NCI-H526 (cell line): ENCODE results near the gene ADAMTS2.

Source experiments
- DNase-seq, 2 experiments: peaks; one replicate each; lab custom pipeline; 2025; lab: John Stamatoyannopoulos, UW

ADAMTS2 gene

DNA sequence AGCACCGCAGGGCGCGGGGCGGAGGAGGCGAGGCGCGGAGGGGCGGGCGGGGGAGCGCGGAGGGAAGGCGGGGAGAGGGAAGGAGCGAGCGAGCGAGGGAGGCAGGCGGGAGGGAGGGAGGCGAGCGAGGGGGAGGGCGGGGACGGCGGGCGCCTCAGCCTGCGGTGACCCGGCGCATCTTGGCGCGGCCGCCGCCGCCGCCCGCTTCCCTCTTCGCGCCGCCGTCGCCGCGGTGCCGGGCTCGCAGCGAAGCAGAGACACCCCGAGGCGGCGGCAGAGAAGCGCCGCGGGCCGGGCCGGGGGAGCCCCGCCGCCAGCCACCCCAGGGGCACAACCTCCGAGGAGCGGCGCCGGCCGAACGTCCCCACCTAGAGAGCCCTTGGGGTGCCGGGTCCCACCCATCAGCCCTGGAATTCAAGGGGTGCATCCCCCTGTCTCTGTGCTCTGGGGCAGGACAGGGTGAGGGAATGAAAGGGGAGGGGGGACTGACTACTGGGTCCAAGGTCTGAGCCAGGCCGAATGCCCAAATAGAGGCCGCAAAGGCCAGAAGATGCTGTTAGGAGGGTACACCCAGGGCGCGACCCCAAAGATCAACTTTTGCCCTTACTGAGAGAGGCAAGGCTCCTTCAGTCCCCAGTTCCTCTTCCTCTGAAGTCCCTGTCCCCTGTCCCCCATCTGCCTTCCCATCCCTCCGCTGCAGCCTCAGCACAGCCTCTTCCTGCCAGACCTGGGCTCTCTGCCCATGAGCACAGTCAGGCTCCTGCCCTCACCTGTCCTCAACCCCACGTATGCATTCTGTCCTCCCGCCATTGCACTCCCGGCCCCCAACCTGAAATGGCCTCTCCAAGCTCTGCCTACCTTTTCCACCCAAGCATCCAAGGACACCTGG, at the start of gene ADAMTS2:
TSS of gene ADAMTS2 (minus strand) at position 29 of the 889 bp plus-strand sequence. CDS start 133 bp downstream, outside the sequence.
- DNase-seq = peak in 1 of 2 experiments; percentile 58

DNA sequence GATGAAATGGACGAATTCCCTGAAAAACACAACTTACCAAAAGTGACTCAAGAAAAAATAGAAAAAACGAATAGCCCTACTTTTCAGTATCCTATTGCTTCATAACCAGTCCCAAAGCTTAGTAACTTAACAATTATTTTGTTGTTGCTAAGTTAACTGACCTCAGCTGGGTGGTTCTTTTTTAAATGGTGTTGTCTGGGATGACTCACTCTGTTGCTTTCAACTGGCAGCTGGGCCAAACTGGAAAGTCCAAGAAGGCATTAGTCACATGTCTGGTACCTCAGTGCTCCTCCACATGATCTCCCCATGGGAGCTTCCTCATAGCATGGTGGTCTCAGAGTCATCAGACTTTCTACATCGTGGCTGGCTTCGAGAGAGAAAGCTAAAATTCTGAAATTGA, 47.8 kb upstream of the ADAMTS2 start:
- no peak for DNase-seq

DNA sequence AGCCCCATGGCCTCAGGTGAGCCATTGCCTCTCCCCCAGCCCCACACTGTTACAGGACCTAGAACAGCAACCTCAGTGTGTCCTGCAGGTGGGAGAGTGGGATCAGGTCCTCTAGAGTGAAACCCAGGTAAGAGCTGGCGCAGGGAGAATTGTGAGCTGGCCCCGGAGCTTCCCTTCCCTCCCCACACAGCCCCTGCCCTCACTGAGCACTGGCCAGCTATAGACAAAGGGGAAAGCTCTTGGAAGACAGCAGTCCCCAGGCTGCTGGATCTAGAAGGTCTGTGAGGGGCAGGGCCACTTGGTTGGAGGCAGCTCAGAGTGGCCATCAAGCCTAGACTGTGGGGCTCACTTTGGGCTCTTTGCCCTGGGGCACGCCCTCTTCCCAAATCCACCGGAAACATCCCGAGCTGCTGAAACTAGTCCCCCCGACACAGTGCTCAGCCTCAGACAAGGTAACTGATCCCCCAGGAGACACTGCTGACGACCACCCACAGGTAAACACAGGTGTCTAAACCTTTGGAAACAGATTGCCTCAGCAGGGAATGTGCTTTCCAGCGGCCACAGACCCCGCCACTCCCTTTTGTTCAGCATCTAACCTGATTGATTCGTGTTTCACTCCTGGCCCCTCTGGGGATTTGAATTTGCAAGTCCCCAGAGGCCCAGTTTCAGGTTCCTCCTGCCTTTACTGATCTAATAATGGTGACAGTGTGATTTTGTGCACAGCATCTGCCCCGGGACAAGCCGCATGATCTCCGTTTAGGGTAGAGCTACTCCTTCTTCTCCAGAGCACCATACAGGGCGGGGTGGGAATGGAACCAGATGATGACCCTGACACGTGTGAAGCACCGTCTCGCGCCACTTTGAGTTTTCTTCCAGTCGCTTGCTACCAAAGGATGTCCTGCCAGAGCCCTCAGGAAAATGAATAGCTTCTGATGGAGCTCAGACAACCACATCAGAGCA, 42.2 kb upstream of the ADAMTS2 start:
- peak in 1 of 2 experiments; percentile 21 for DNase-seq

DNA sequence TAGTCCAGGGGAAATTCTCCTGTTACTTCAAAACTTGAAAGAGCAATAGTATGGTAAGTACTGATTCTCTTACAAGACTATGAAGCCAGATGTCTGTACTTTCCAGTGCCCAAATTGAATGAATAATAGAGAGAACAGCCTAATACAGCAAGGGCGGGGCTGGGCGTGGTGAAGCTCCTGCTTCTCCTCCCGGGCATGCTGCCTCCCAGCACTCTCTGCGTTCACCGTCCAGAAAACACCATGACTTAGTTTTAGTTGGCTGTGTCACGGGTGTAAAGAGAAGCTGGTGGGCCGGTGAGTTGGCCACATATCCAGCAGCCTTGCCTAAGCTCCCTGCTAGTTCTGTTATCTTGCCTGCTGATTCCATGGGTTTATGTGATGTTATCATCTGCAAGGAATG, 40.7 kb upstream of the ADAMTS2 start:
- DNase-seq = no peak

DNA sequence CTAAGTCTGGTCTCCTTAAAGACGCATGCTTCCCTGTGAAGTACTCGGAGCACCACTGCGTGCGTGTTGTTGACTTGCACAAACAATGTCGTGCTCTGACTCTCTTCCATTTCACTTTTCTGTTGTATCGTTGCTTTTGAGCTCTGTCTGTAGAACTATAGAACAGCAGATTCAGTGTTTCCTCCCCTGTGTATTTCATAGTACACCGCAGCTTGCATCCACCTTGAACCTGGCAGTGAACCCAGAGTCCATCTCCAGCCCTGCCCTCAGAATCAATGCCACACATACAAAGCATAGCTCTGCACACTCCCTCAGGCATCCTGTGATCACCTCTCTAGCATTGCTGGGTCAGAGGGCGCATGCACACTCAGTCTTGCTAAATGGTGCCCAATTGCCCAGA, 37.2 kb upstream of the ADAMTS2 start:
- DNase-seq = no peak

DNA sequence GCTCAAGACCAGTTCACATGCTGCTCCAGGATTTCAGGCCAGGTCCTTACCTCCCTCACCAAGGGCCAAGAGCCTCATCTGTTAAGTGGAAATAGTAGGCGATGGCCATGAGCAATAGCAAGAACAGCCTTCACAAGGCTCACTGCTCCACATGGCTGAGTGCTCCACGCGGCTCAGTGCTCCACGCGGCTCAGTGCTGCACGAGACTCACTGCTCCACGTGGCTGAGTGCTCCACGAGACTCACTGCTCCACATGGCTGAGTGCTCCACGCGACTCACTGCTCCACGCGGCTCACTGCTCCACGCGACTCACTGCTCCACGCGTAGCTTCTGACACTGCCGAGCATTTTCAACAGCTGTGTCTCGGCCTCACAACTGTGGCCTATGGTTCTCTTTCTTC, 36.4 kb upstream of the ADAMTS2 start:
- no peak for DNase-seq

DNA sequence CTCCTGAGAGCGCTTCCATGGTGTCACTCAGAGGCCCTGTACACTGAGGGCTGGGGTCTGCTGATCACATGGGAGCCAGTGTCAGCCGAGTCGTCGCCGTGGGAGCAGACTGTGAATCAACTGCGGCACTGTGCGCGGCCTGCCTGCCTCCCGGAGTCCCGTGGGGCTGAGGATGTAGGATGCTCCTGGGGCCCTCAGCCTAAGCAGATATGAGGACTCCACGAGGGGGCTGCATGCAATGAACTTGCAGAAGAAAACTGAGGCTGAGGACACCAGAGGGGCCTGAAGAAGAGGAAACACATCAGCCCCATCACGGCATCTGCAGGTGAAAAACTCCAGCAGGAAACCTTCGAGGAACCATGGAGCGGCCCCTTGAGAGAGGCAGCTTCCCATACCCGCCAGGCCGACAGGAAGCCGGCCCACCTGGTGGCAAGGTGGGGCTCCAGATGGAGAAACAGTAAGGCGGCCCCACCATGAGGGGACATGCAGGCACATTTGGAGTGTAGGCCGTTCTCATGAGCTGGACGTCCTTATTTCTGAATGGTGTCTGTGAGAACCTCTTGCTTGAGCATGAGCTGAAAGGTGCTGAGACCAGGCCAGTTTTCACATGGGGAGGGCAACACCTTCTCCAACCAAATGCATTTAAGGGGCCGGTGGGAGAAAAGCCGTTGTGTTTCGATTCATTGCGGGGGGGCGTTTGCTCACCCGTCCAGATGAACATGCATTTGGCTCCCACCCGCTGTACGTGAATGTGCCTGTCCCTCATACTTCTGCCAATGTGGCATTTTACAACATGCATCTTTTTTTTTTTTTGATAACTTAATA, 35.2 kb upstream of the ADAMTS2 start:
- DNase-seq = no peak

DNA sequence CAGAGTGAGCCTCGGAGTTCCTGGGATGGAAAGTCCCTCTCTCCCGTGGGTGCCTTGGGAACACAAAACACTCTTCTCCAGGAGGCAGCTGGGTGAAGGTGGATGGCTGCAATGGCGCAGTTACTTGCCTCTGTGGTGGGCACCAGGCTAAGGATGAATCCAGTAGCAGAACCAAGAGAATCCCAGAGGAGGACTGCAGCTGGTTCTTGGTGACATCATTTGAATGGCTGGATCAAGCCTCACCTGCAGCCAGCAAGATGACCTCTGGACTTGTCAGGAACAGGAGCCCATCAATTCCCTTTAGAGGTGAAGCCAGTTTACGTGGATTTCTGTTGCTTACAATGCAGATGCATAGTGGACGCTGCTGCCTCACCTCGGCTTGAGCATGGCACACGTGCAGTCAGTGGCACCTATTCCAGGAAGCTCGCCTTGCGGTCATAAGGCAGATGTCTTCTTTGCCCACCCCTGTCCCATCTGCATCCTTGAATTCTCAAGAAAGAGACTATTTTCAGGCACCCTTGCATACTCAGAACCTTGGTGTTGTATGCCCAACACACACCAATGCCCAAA, 34.1 kb upstream of the ADAMTS2 start:
- no peak for DNase-seq

DNA sequence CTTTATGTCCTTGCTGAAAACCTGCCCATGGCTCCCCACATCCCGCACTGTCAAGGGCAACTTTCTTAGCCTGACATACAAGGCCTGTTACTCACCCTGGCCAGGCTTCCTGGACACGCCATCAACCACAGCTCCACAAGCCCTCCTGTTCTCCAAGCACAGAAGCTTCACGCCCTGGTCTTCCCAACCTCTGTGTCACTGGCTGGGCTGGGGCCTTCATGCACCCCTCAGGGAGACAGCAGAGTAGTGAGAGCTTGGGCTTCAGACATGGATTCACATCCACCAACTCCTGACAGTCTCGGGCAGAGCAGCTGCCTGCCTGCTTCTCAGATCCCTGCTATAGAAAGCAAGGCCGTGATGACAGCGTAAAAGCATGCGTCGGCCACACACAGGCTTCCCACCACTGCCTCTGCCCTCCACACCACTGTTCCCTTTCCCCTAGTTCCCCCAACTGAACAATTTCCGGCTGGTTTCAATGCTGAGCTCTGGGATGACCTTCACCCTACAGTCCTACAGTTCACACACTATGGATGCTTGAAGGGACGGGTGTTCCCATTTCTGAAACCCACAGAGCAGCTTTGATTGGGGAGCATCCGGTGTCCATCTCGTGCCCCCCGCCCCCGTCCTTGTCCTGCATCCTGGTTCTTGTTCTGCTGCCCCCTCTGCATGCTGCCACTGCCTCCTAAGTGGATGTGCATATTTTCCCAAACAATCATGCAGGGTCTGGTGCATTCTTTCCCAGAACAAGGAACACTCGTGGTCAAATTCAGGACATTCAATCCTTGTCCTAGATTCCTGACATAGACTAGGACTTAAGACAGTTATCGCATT, 33.4 kb upstream of the ADAMTS2 start:
- DNase-seq = no peak

DNA sequence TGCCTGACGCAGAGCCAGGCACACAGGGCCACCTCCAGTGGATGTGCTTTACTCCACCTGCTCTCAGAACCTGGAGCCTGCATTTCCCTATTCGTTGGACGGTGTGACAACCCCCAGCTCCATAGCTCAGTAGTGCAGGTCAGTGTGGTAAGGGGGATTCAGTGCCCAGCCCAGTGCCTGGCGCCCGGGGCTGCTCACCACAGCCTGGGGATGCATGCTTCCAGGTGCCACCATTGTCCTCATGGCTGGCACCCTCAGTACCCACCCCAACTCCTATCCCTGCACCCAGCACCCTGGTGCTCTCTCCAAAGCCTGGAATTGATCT, 32.8 kb upstream of the ADAMTS2 start:
- no peak for DNase-seq

DNA sequence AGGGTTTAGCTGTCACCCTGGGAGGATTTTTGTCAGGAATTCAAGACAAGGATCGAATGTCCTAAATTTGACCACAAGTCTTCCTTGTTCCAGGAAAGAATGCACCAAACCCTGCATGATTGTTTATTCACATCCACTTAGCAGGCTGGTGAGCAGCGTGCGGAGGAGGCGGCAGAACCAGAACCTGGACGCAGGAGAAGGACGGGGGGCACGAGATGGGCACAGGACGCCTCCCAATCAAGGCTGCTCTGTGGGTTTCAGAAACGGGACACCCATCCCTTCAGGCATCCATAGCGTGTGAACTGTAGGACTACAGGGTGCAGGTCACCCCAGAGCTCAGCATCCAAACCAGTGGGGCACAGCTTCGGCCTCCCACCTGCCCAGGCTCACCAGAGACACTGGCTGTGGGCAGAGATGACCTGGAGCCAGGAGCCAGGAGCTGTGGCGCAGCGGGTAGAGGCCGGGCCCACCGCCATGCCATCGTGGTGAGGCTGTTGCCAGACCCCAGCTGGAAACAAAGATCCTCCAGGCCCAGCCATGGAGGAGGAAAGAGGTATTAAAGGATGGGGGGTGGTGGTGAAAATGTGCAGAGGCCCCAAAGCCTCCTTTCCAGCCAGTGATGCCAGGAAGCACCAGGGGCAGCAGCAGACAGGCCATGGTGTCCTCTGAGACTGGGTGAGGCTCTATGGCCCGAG, 32.3 kb upstream of the ADAMTS2 start:
- no peak for DNase-seq

DNA sequence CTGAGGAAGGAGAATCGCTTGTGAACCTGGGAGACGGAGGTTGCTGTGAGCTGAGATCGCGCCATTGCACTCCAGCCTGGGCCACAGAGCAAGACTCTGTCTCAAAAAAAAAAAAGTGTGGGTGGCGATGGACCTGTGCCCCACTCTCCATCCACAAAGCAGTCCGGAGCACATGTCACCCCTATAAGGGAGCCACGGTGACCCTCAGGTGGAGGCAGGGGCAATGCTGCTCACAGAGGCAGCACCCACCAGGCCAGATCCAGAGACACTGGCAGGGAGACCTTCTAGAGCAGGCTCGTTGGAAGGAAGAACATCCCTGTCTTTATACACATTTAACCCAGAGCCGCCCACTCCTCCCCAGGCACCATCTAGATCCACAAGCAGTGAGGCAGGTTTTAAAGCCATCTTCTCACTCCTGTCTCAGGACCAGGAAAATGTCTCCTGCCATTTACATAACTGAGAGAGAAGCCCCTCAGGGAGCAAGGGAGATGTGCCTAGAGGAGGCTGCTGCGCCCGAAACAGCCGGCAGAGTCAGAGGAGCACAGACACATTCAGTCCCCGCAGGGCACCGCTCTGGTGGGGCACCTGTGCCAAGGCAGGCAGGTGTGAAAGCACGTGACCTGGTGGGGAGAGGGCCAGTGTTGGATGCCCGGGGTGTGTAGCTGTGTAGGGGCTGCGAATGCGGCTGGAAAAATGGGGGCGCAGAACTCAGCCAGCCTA, 31.6 kb upstream of the ADAMTS2 start:
- no peak for DNase-seq

DNA sequence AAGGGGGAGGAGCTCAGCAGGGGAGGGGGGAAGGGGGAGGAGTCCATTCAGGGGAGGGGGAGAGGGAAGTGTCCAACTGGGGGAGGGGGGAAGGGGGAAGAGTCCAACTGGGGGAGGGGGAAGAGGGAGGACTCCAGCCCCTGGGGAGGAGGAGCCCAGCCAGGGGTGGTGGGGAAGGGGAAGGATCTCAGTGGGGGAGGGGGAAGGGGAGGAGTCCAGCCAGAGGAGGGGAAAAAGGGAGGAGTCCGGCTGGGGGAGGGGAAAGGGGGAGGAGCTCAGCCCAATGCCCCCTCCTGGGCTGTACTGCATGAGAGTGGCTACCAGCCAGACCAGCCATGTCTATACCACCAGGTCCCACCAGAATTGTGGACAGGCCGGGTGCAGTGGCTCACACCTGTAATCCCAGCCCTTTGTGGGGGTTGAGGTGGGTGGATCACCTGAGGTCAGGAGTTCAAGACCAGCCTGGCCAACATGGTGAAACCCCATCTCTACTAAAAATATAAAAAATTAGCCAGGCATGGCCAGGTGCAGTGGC, 30.6 kb upstream of the ADAMTS2 start:
- no peak for DNase-seq

DNA sequence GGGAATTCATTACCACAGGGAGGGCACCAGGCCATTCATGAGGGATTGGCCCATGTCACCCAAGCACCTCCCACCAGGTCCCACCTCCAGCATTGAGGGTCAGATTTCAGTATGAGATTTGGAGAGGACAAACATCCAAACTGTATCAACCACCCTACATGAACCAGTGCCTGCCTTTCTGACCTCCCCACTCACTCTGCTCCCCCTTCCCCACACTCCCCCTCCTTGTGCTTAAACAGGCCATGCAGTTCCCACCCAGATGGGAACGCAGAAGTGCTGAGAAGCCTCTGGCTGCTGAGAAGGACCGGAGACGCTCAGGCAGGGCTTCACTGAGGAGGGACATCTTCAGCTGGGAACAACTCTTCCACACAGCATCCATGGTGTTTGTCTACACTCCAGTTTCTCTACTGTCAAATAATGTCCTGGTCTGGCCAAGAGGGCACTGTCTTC, 30.0 kb upstream of the ADAMTS2 start:
- DNase-seq = no peak

DNA sequence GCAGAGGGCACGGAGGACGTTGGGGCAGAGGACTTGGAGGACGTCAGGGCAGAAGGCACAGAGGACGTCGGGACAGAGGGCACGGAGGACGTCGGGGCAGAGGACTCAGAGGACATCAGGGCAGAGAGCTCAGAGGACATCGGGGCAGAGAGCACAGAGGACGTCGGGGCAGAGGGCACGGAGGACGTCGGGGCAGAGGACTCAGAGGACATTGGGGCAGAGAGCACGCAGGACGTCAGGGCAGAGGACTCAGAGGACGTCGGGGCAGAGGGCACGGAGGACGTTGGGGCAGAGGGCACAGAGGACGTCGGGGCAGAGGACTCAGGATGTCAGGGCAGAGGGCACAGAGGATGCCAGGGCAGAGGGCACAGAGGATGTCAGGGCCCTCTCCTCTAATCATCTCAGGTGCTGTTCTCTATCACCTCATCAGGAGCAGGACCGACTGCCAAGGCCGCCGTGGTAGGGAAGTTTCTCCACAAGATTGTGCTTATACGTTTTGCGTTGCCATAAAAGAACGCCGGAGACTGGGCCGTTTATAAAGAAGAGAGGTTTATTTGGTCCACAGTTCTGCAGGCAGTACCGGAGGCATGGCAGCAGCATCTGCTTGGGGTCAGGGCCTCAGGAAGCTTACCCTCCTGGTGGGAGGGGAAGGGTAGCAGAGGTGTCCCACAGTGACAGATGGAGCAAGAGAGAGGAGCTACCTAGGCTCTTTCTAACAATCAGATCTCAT, 29.4 kb upstream of the ADAMTS2 start:
- DNase-seq = no peak

DNA sequence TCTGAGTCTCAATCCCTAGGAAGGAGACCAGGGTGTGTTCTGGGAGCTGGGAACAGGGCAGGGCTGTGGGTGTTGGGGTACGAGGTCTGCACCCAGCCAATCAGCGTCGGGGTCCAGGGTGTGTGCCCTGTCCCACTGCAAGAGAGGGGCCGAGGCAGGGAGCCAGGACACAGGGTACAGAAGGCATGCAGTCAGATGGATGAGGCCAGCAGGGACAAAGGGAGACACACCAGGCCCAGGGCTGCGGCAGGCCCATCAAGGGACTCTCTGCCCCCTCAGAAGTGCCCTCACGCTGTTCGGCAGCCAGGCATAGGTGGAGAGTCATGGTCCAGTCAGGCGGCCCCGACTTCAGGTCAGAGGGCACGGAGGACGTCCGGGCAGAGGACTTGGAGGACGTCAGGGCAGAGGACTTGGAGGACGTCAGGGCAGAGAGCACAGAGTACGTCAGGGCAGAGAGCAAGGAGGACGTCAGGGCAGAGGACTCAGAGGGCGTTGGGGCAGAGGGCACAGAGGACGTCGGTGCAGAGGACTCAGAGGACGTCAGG, 28.8 kb upstream of the ADAMTS2 start:
- DNase-seq = no peak

DNA sequence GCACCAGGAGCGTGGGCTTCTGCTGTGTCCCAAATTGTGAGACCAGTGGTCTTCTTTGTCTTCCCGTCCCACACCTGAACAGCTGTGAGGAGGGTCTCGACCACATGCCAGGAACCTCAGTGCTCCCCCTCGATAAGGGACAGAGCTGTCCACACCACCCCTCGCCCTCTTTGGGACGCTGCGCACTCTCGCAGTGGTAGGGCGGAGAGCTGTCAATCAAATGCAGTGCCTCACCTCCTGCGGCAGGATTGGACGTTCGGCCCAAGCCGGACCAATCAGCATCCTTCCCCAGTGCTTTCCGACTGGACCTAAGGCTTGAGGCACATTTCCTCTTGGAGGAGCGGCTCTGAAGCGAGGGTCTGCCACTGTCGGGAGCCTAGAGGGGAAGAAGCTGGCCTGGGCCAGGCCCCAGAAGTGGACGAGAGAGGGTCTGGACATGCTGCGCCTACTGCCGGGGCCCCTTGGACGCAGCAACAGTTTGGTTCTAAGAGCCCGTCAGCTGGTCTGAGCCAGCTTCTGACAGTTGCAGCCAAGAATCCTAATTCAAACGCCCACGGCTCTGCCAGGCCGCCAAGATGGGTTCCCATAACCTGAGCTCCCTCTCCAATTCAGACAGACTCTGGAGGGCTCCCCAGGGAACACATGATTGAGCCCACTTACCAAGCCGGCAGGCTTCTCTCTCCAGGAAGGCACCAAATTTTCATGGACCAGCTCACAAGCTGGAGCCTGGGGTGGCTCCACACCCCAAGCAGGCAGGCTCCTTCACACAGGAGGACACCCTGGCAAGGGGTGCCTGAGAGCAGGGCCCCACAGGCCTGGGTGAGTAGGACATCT, 28.1 kb upstream of the ADAMTS2 start:
- no peak for DNase-seq
